DMS53 (cell line): ENCODE data around the gene TPD52L1.
"Not testable (repeated sequence)": the region's sequence is repeated elsewhere in the genome, so short reads cannot be mapped to it uniquely, and the experiment has no call there.

Experiments used
- DNase-seq: peaks from one replicate; lab custom pipeline; 2025; lab: John Stamatoyannopoulos, UW

The TPD52L1 gene

GRCh38 chr6:125142618-125143017, 11.0 kb upstream of the TPD52L1 start:
- no peak for DNase-seq

- no peak for DNase-seq
Measured at GRCh38 chr6:125144822-125145221, 8.8 kb upstream of the TPD52L1 start.

GRCh38 chr6:125149256-125150144, 4.1 kb upstream of the TPD52L1 start:
- no peak for DNase-seq

GRCh38 chr6:125151700-125152099, 1.9 kb upstream of the TPD52L1 start:
- no peak for DNase-seq

- DNase-seq = peak; percentile 60
Measured at GRCh38 chr6:125154118-125154760, 666 bp downstream of the TPD52L1 start.

- DNase-seq = peak; percentile 84
Measured at GRCh38 chr6:125154761-125155135, 1.2 kb downstream of the TPD52L1 start.

- no peak for DNase-seq
Measured at GRCh38 chr6:125155344-125155743, 1.8 kb downstream of the TPD52L1 start.

- DNase-seq = no peak
Measured at GRCh38 chr6:125156496-125156895, 2.9 kb downstream of the TPD52L1 start.

GRCh38 chr6:125157280-125157679, 3.7 kb downstream of the TPD52L1 start:
- no peak for DNase-seq

- no peak for DNase-seq
Measured at GRCh38 chr6:125157725-125158124, 4.2 kb downstream of the TPD52L1 start.

GRCh38 chr6:125163339-125163738, 9.8 kb downstream of the TPD52L1 start:
- DNase-seq = not testable (repeated sequence)

- no peak for DNase-seq
Measured at GRCh38 chr6:125163811-125164210, 10.2 kb downstream of the TPD52L1 start.

- no peak for DNase-seq
Measured at GRCh38 chr6:125164696-125165095, 11.1 kb downstream of the TPD52L1 start.

- no peak for DNase-seq
Measured at GRCh38 chr6:125165256-125165655, 11.7 kb downstream of the TPD52L1 start.

- no peak for DNase-seq
Measured at GRCh38 chr6:125165776-125166175, 12.2 kb downstream of the TPD52L1 start.

GRCh38 chr6:125166711-125167110, 13.1 kb downstream of the TPD52L1 start:
- DNase-seq = no peak

GRCh38 chr6:125167579-125167978, 14.0 kb downstream of the TPD52L1 start:
- no peak for DNase-seq

GRCh38 chr6:125169058-125169457, 15.5 kb downstream of the TPD52L1 start:
- DNase-seq = no peak

- DNase-seq = no peak
Measured at GRCh38 chr6:125169522-125169921, 15.9 kb downstream of the TPD52L1 start.

- DNase-seq = no peak
Measured at GRCh38 chr6:125170376-125170775, 16.8 kb downstream of the TPD52L1 start.

GRCh38 chr6:125173341-125174095, 19.9 kb downstream of the TPD52L1 start:
- no peak for DNase-seq

GRCh38 chr6:125174626-125175025, 21.1 kb downstream of the TPD52L1 start:
- no peak for DNase-seq
